Measurements from ENCODE around the gene FOXO3. TPM values are rescaled to one million over a fixed set of nuclear protein-coding genes. Genes with fewer than 3 reads are reported as not detected.

FOXO3 gene
- total and polyA plus RNA-seq, 2 of the 8 experiments (the other 6 are each of a cell fraction or from before 2014, with no cell fraction given) = 13.1 to 19.3 TPM

GRCh38 chr6:108575905-108576494 is 15.3 kb downstream of the FOXO3 start (continued):
- TF ChIP-seq CHD7 (IDR thresholded peaks at IDR 0.05; ENCODE audit: insufficient replicate concordance, low read length) (no peak), CBX8 (IDR thresholded peaks at IDR 0.05; ENCODE audit: borderline replicate concordance, low read depth, low read length) (no peak), NRF1 (IDR thresholded peaks at IDR 0.05; ENCODE audit: low read depth, low read length) (no peak), EZH2 (IDR thresholded peaks at IDR 0.05; ENCODE audit: low read depth, low read length, severe bottlenecking) (no peak), ASH2L (IDR thresholded peaks at IDR 0.05; ENCODE audit: low read length) (no peak), SIX5 (IDR thresholded peaks at IDR 0.05; ENCODE audit: low read depth, low read length) (no peak)
